Upper lobe of left lung (tissue), 4 donors: ENCODE measurements around the gene ZNF581.

ENCODE experiments used
- POLR2A ChIP-seq, 4 donors: fragments of 450-650 bp; IDR thresholded peaks; one replicate each; pipeline ENCODE4 v1.5.1; 2016 to 2017; ENCODE audit warnings: antibody characterized with exemption in 4 of 4, mild to moderate bottlenecking in 2 of 4
- POLR2AphosphoS5 ChIP-seq, 2 donors: sonication (generic); formaldehyde crosslinking; IDR thresholded peaks; one replicate each; pipeline ENCODE4 v1.5.1; 2017; ENCODE audit warnings: antibody characterized with exemption in 2 of 2

GRCh38 chr19:55621673-55622231, 21.7 kb upstream of the ZNF581 start:
- TF ChIP-seq POLR2AphosphoS5 (IDR thresholded peaks at IDR 0.05) (no peak), POLR2A (IDR thresholded peaks at IDR 0.05) (no peak)
